Upper lobe of right lung (tissue), 1 donor: ENCODE results near the gene FARP1. TPM values are rescaled to one million over a fixed set of nuclear protein-coding genes. Genes with fewer than 3 reads are reported as not detected.

Source experiments
- ATAC-seq: fragments of 200-7000 bp; cut with Tn5 transposase; one replicate; pipeline ENCODE4 v1.9.1; 2020; ENCODE audit warnings: mild to moderate bottlenecking, moderate library complexity
- DNase-seq: peaks from one replicate; pipeline ENCODE4 v3.0.0-alpha.2; 2020
- H3K27ac ChIP-seq: fragments of 200-600 bp; one replicate; pipeline ENCODE4 v1.8.0; 2022
- H3K27me3 ChIP-seq: fragments of 200-600 bp; one replicate; pipeline ENCODE4 v1.8.0; 2022; ENCODE audit warnings: mild to moderate bottlenecking
- H3K36me3 ChIP-seq: fragments of 200-600 bp; one replicate; pipeline ENCODE4 v1.8.0; 2022
- H3K4me1 ChIP-seq: fragments of 200-600 bp; one replicate; pipeline ENCODE4 v1.8.0; 2022
- H3K4me3 ChIP-seq: fragments of 200-600 bp; one replicate; pipeline ENCODE4 v1.8.0; 2022; ENCODE audit warnings: mild to moderate bottlenecking
- H3K9me3 ChIP-seq: fragments of 200-600 bp; one replicate; pipeline ENCODE4 v1.8.0; 2022
- intact Hi-C: fragments of 100-400 bp; cut with DNase I; formaldehyde crosslinking; loops from one replicate; pipeline ENCODE4 v1.11.0; 2022
- total RNA-seq: library from RNA; stranded (reverse); fragmentation: NEBNext Ultra II Directional; extraction: Animal tissue kit (Norgen Biotek cat#: 25700); gene quantifications from one replicate; pipeline ENCODE4 v1.2.1, GENCODE V29; 2021
- TF ChIP-seq, protein P1 (sequence below): fragments of 200-600 bp; IDR thresholded peaks from one replicate; pipeline ENCODE4 v1.8.0; 2022; ENCODE audit warnings: antibody characterized with exemption
- donor health status: DM: no; HTN: yes; CAD: no; lungs with severe emphysema.

The FARP1 gene
- total RNA-seq, 1 donor from 2014 or later: 95.9 TPM

DNA sequence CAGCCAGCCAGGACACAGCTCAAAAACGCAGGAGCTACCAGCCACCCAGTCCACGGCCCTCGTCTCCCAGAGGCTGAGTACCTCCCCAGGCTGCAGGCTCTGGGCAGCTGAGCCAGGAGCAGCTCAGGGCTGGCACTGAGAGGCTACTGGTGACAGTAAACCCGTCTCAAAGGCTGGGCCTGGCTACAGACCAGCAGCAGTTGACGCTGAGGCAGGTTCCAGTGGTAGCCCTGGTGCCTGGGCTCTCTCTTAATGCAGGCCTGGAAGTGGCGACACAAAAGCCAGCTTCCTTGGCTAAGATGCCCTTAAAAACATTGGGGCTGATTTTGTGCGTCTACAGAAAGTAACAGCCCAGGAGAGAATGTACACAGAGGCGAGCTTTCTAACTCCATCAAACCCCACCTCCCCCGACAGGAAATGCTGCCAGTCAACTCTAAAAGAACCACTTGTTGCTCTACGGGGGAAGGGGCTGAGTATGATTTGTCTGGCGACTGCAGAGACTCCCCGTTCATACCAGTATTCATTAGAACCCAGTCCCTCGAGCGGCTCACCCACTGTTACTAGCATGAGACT lies 307.7 kb downstream of the FARP1 start:
- TF ChIP-seq, protein P1, sequence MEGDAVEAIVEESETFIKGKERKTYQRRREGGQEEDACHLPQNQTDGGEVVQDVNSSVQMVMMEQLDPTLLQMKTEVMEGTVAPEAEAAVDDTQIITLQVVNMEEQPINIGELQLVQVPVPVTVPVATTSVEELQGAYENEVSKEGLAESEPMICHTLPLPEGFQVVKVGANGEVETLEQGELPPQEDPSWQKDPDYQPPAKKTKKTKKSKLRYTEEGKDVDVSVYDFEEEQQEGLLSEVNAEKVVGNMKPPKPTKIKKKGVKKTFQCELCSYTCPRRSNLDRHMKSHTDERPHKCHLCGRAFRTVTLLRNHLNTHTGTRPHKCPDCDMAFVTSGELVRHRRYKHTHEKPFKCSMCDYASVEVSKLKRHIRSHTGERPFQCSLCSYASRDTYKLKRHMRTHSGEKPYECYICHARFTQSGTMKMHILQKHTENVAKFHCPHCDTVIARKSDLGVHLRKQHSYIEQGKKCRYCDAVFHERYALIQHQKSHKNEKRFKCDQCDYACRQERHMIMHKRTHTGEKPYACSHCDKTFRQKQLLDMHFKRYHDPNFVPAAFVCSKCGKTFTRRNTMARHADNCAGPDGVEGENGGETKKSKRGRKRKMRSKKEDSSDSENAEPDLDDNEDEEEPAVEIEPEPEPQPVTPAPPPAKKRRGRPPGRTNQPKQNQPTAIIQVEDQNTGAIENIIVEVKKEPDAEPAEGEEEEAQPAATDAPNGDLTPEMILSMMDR: no peak
- Histone ChIP-seq H3K27me3 (no peaks in the 10 kb centered on the region), H3K4me3 (no peak overlapping the region), H3K36me3 (peaks cover 60% of the 10 kb centered on the region), H3K27ac (no peak overlapping the region), H3K4me1 (peaks cover 10% of the 10 kb centered on the region), H3K9me3 (no peaks in the 10 kb centered on the region)
- intact Hi-C loops: no loop called here
- no peak for ATAC-seq
- DNase-seq: peak; percentile 54

DNA sequence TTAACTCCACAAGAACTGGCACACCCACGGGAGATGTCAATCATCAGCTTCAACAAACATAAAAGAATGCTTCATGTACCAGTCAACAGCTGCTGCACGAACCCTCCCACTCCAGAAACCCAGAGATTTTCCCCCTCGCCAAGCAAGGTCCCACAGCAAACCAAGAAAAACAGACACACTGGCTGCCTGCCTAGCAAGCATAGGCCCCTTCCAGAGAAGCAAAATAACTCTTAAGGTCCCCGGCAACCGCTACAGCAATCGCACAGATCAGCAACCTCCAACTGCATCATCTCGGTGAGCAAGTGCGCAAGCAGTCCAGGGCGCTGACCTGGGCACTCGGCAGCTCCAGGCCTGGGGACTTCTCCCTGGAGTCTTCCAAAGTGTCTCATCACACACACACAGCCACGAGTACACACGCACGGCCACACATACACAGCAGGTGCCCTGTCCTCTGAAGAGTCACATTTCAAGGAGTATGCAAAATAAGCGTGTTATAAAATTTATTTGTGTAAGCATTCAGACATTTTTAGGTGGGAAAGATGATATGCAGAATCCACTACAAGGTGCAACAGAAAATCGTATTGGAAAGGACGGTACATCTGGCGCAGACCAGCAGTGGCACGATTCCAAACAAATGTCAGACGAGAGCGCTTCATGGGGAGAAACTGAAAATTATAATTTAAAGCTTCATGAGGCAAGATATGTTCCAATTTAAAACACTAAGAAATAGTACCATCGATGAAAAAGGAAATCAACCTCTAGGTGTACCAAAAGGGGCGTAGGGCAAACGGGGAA lies 309.0 kb downstream of the FARP1 start:
- no peak for ATAC-seq
- Histone ChIP-seq H3K27me3 (no peaks in the 10 kb centered on the region), H3K27ac (no peak overlapping the region), H3K36me3 (peaks cover 70% of the 10 kb centered on the region), H3K4me3 (no peak overlapping the region), H3K9me3 (no peaks in the 10 kb centered on the region), H3K4me1 (peaks cover 10% of the 10 kb centered on the region)
- DNase-seq: peak; percentile 56
- intact Hi-C loops: no loop called here
- TF ChIP-seq, protein P1: no peak

DNA sequence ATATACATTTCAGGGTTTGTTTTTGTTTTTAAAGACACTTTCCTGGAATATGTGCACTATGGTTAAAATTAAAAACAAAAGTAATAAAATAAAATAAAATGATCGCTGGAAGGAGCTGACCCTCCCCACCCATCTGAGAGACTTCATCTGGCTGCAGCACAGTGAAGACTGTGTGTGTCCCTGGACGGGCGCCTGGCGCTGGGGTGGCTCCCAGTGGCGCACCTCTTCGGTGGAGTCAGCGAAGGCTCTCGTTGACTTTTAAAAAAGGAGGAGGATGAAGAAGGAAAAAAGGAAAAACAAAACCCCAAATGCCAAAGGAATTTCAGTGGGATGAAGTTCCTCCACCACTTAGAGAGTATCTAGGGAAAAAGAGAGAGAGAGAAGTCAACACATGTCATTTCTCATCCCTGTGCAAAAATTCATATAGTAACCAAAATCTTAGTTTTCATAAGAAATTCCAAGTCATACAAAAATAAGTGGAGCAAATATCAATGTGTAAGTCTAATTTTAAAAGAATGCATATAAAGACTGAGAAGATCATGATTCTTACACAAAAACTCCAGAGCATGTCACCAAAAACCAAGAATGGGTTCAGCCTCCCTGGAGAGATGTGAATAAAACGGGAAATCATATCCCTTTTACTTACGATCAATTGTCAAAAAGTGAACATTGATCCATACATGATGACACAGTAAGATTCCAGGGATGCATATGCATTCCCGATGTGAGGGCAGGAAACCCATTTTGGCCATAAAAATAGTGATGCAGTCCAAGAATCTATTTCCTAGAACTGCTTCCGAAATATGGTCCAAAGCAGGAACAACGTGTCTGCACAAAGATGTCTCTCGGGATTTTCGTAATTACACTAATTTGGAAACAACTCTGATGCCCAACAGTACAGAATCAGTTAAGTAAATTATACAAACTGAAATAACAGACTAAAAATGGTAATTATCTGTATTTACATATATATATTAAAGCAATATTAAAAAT lies 310.3 kb downstream of the FARP1 start:
- no peak for ATAC-seq
- Histone ChIP-seq H3K27ac (no peak overlapping the region), H3K36me3 (peaks cover 67% of the 10 kb centered on the region), H3K4me3 (no peak overlapping the region), H3K9me3 (no peaks in the 10 kb centered on the region), H3K27me3 (no peaks in the 10 kb centered on the region), H3K4me1 (peaks cover 10% of the 10 kb centered on the region)
- intact Hi-C loops: no loop called here
- TF ChIP-seq, protein P1: no peak
- no peak for DNase-seq

DNA sequence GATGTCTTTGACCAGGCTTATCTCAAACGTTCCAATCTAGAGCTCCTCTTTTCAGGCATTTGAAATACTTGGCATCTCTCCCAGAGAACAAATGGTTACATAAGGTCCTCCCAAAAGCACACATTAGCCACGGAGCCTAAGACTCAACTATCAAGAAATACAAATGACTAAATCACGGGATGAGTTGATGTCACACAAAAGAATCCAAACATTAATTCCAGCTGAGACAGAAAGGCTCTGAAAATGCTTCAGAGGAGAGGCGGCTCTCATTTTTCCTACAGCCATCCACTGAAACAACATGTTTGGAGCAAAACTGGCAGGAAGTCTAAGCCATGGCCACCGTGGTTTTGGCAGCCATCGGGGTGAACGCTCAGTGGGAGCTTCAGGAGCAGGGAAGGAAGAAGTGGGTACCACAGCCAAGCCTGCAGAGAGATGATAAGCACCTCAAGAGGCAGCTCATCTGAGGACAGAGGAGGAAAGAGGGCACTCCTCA lies 311.5 kb downstream of the FARP1 start:
- Histone ChIP-seq H3K27me3 (no peaks in the 10 kb centered on the region), H3K9me3 (no peaks in the 10 kb centered on the region), H3K4me3 (no peak overlapping the region), H3K36me3 (peaks cover 67% of the 10 kb centered on the region), H3K4me1 (peaks cover 10% of the 10 kb centered on the region), H3K27ac (peak overlapping the region; percentile 60)
- DNase-seq (no peak), ATAC-seq (peak; percentile 59)
- TF ChIP-seq, protein P1: no peak
- intact Hi-C loops: no loop called here

DNA sequence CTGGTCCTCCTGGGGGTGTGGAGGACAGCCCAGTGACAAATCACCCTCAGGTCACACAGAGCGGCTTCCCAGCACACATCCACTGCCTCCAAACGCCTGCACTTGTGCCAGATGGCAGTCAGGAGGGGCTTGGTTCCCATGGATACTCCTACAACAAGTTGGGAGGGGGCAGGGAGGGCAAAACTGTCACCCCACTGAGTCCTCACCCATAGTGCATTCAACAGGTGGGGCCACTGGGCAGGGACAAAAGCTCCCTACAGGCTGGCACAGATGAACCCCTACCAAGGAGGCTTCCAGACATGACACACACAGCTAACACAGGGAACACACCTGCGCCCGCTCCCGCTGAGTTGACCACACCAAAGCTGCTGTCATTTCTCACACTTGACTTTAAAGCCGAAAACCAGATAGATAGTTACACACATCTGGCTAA lies 313.5 kb downstream of the FARP1 start:
- Histone ChIP-seq H3K27ac (no peak overlapping the region), H3K36me3 (peaks cover 76% of the 10 kb centered on the region), H3K9me3 (no peaks in the 10 kb centered on the region), H3K4me1 (peaks cover 10% of the 10 kb centered on the region), H3K27me3 (no peaks in the 10 kb centered on the region), H3K4me3 (no peak overlapping the region)
- TF ChIP-seq, protein P1: no peak
- intact Hi-C loops: no loop called here
- DNase-seq: no peak
- ATAC-seq: no peak
